NCI-H774 (cell line): ENCODE data around the gene GALNT18.

Experiments
- DNase-seq: peaks from one replicate; lab custom pipeline; 2025; lab: John Stamatoyannopoulos, UW

The GALNT18 gene

GRCh38 chr11:11268119-11268518 is 353.7 kb downstream of the GALNT18 start:
- no peak for DNase-seq

GRCh38 chr11:11267312-11267711 is 354.5 kb downstream of the GALNT18 start:
- DNase-seq, result no peak

- DNase-seq, result peak; percentile 34
These were observed 355.7 kb downstream of the GALNT18 start for GRCh38 chr11:11265994-11266606.

GRCh38 chr11:11265320-11265719 is 356.5 kb downstream of the GALNT18 start:
- no peak for DNase-seq

GRCh38 chr11:11263238-11264005 is 358.4 kb downstream of the GALNT18 start:
- DNase-seq, result peak; percentile 36

- no peak for DNase-seq
These were observed 359.5 kb downstream of the GALNT18 start for GRCh38 chr11:11262171-11262920.

- DNase-seq, result no peak
These were observed 360.2 kb downstream of the GALNT18 start for GRCh38 chr11:11261629-11262028.

- DNase-seq, result no peak
These were observed 360.9 kb downstream of the GALNT18 start for GRCh38 chr11:11260903-11261302.

GRCh38 chr11:11253995-11254394 is 367.8 kb downstream of the GALNT18 start:
- no peak for DNase-seq

- DNase-seq, result no peak
These were observed 368.3 kb downstream of the GALNT18 start for GRCh38 chr11:11253497-11253896.

- DNase-seq, result peak; percentile 55
These were observed 369.4 kb downstream of the GALNT18 start for GRCh38 chr11:11252403-11252802.

GRCh38 chr11:11251394-11251970 is 370.3 kb downstream of the GALNT18 start:
- DNase-seq, result no peak

GRCh38 chr11:11250470-11250869 is 371.3 kb downstream of the GALNT18 start:
- DNase-seq, result no peak

GRCh38 chr11:11247576-11247975 is 374.2 kb downstream of the GALNT18 start:
- no peak for DNase-seq

- DNase-seq, result no peak
These were observed 374.7 kb downstream of the GALNT18 start for GRCh38 chr11:11247086-11247485.

GRCh38 chr11:11246166-11246565 is 375.6 kb downstream of the GALNT18 start:
- DNase-seq, result no peak

- no peak for DNase-seq
These were observed 376.4 kb downstream of the GALNT18 start for GRCh38 chr11:11245453-11245852.

GRCh38 chr11:11244470-11245080 is 377.2 kb downstream of the GALNT18 start:
- no peak for DNase-seq

GRCh38 chr11:11243590-11244469 is 378.0 kb downstream of the GALNT18 start:
- peak; percentile 73 for DNase-seq

GRCh38 chr11:11243209-11243589 is 378.6 kb downstream of the GALNT18 start:
- no peak for DNase-seq

GRCh38 chr11:11241284-11241683 is 380.5 kb downstream of the GALNT18 start:
- DNase-seq, result no peak
